K562 (cell line): ENCODE data around the gene FCHSD1. TPM values are rescaled to one million over a fixed set of nuclear protein-coding genes. Genes with fewer than 3 reads are reported as not detected.

Source experiments
- CBX8 ChIP-seq: fragments of 200-600 bp; sonication (generic); IDR thresholded peaks from 2 replicates; pipeline ENCODE4 v1.6.1; 2012; ENCODE audit warnings: borderline replicate concordance, mixed run types, low read depth, mild to moderate bottlenecking, moderate library complexity, mixed read lengths, low read length, control low read depth, inconsistent platforms; ENCODE audit not compliant: poor library complexity, severe bottlenecking; ENCODE audit errors: extremely low read depth
- ETV5 ChIP-seq: sonication (generic); formaldehyde crosslinking; IDR thresholded peaks from 2 replicates; pipeline ENCODE4 v1.4.0; 2020; ENCODE audit warnings: low read depth, mild to moderate bottlenecking, missing genetic modification reagents
- FOXA3 ChIP-seq, 2 experiments: fragments of 450-650 bp in 1 of 2; sonication (generic) in 1 of 2; formaldehyde crosslinking; IDR thresholded peaks in 1 of 2; conservative IDR thresholded peaks in 1 of 2; 2 replicates each; pipeline versions ENCODE4 v1.4.0 to v1.8.0; 2020 to 2022; ENCODE audit warnings: mild to moderate bottlenecking in 2 of 2, missing genetic modification reagents in 1 of 2
- HDAC2 ChIP-seq: fragments of 450-650 bp; IDR thresholded peaks from 2 replicates; pipeline ENCODE4 v1.6.1; 2016; ENCODE audit warnings: mild to moderate bottlenecking
- RBBP5 ChIP-seq: fragments of 200-600 bp; sonication (generic); IDR thresholded peaks from 2 replicates; pipeline ENCODE4 v1.6.1; 2012; ENCODE audit warnings: borderline replicate concordance, mild to moderate bottlenecking, low read length, control low read depth, inconsistent platforms; ENCODE audit not compliant: insufficient read depth, poor library complexity, severe bottlenecking
- RBM22 ChIP-seq: fragments of 200-400 bp; formaldehyde crosslinking; IDR thresholded peaks from 2 replicates; pipeline ENCODE4 v1.6.1; 2018; ENCODE audit warnings: low read length, low read depth; ENCODE audit not compliant: poor library complexity, severe bottlenecking
- RUNX1 ChIP-seq: sonication (generic); IDR thresholded peaks from 2 replicates; pipeline ENCODE4 v1.6.1; 2016; ENCODE audit warnings: antibody characterized with exemption, low read depth
- ZNF589 ChIP-seq: fragments of 200-800 bp; sonication (Bioruptor generic); IDR thresholded peaks from 2 replicates; pipeline ENCODE4 v1.6.1; 2016; ENCODE audit warnings: low read depth, missing genetic modification characterization, missing compliant biosample characterization
- polyA plus RNA-seq, 8 experiments: library from polyadenylated mRNA; depleted of rRNA in 4 of 8; stranded (reverse) in 5 of 8; unstranded in 3 of 8; fragments of >200 nt; fragmentation: Nextera tagmentation in 2 of 8; fragmentation: Illumina TruSeq in 1 of 8; extraction: Ambion mirVana in 2 of 8; extraction: Trizol in 1 of 8; gene quantifications; 2 replicates each; pipeline versions ENCODE4 v1.2.1 to v1.2.3, GENCODE V29; 2011 to 2014; ENCODE audit warnings: inconsistent platforms in 1 of 8, missing spikeins in 1 of 8
- total RNA-seq, 7 experiments: library from RNA; depleted of rRNA in 6 of 7; stranded (reverse); fragments of >200 nt in 6 of 7; fragmentation: Illumina TruSeq in 2 of 7; extraction: Trizol in 2 of 7; gene quantifications; 2 replicates each; pipeline versions ENCODE4 v1.2.1 to v1.2.3, GENCODE V29; 2011 to 2021; ENCODE audit warnings: low replicate concordance in 1 of 7
- TF ChIP-seq, protein P1 (sequence below), 2 experiments: fragments of 450-650 bp; conservative IDR thresholded peaks; 2 replicates each; pipeline ENCODE4 v1.6.1; 2017; ENCODE audit warnings: mild to moderate bottlenecking in 2 of 2, moderate library complexity in 2 of 2
- TF ChIP-seq, protein P2 (sequence below), 3 experiments: fragments of 200-800 bp in 1 of 3; fragments of 250-450 bp in 1 of 3; fragments of 450-650 bp in 1 of 3; sonication (Bioruptor Pico) in 1 of 3; sonication (Bioruptor generic) in 1 of 3; formaldehyde crosslinking in 1 of 3; IDR thresholded peaks; 2 replicates each; pipeline versions ENCODE4 v1.6.1 to v1.8.0; 2016 to 2022; ENCODE audit warnings: mild to moderate bottlenecking in 2 of 3, missing genetic modification characterization in 2 of 3, missing compliant biosample characterization in 1 of 3, moderate library complexity in 1 of 3
- TF ChIP-seq, protein P3 (sequence below): sonication (generic); formaldehyde crosslinking; IDR thresholded peaks from 2 replicates; pipeline ENCODE4 v1.4.0; 2020; ENCODE audit warnings: mild to moderate bottlenecking, missing genetic modification reagents
- TF ChIP-seq, protein P4 (sequence below): fragments of 450-650 bp; IDR thresholded peaks from 2 replicates; pipeline ENCODE4 v1.6.1; 2014; ENCODE audit warnings: low read depth, mild to moderate bottlenecking, moderate library complexity, borderline replicate concordance
- TF ChIP-seq, protein P5 (sequence below): fragments of 450-650 bp; formaldehyde crosslinking; IDR thresholded peaks from 2 replicates; pipeline ENCODE4 v1.4.0; 2022; ENCODE audit warnings: mild to moderate bottlenecking, moderate library complexity
- TF ChIP-seq, protein P6 (sequence below): fragments of 450-650 bp; conservative IDR thresholded peaks from 2 replicates; pipeline ENCODE4 v1.6.1; 2016; ENCODE audit warnings: missing genetic modification characterization, low read depth, mild to moderate bottlenecking, control low read depth, missing compliant biosample characterization

Gene FCHSD1
- total and polyA plus RNA-seq, 9 of the 15 experiments (the other 6 are each of a cell fraction or from before 2014, with no cell fraction given), result 0.35 to 37.5 (median 13.6) TPM

DNA sequence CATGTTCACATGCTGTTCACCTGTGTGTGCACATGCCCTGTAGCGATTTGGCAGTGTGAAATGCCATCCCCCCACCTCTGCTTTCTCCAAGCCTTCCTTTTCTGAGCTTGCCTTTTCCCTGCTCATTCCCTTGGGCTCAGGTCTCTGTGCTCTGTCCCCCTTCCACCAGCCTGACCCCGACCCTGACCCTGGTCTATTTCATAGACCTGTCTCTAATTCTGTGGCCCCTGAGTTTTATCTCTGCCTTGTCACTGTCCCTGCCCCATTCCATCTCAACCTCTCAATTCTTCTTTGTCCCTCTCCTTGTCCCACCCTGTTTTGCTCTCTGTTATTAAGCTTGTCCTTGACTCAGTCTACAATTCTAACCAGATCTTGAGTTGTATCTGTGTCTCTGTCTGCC lies 30.1 kb upstream of the FCHSD1 start (continued):
- peak; percentile 34; the same call in 1 of the 2 replicates for TF ChIP-seq ETV5 (CRISPR knock-in tag)
- TF ChIP-seq RBBP5, result no peak
- TF ChIP-seq, protein P1, sequence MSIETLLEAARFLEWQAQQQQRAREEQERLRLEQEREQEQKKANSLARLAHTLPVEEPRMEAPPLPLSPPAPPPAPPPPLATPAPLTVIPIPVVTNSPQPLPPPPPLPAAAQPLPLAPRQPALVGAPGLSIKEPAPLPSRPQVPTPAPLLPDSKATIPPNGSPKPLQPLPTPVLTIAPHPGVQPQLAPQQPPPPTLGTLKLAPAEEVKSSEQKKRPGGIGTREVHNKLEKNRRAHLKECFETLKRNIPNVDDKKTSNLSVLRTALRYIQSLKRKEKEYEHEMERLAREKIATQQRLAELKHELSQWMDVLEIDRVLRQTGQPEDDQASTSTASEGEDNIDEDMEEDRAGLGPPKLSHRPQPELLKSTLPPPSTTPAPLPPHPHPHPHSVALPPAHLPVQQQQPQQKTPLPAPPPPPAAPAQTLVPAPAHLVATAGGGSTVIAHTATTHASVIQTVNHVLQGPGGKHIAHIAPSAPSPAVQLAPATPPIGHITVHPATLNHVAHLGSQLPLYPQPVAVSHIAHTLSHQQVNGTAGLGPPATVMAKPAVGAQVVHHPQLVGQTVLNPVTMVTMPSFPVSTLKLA (conservative IDR thresholded peaks at IDR 0.05), result no peak
- TF ChIP-seq FOXA3 (CRISPR knock-in tag; conservative IDR thresholded peaks at IDR 0.05 in 1 of 2, IDR thresholded peaks at IDR 0.05 in 1 of 2), result 0 out of 4 replicates have a peak, but pooled peaks of 1 of the 2 experiments have one; percentile 19
- TF ChIP-seq ZNF589 (CRISPR knock-in tag), result peak; percentile 81
- no peak for TF ChIP-seq RBM22
- TF ChIP-seq HDAC2, result no peak
- TF ChIP-seq, protein P2, sequence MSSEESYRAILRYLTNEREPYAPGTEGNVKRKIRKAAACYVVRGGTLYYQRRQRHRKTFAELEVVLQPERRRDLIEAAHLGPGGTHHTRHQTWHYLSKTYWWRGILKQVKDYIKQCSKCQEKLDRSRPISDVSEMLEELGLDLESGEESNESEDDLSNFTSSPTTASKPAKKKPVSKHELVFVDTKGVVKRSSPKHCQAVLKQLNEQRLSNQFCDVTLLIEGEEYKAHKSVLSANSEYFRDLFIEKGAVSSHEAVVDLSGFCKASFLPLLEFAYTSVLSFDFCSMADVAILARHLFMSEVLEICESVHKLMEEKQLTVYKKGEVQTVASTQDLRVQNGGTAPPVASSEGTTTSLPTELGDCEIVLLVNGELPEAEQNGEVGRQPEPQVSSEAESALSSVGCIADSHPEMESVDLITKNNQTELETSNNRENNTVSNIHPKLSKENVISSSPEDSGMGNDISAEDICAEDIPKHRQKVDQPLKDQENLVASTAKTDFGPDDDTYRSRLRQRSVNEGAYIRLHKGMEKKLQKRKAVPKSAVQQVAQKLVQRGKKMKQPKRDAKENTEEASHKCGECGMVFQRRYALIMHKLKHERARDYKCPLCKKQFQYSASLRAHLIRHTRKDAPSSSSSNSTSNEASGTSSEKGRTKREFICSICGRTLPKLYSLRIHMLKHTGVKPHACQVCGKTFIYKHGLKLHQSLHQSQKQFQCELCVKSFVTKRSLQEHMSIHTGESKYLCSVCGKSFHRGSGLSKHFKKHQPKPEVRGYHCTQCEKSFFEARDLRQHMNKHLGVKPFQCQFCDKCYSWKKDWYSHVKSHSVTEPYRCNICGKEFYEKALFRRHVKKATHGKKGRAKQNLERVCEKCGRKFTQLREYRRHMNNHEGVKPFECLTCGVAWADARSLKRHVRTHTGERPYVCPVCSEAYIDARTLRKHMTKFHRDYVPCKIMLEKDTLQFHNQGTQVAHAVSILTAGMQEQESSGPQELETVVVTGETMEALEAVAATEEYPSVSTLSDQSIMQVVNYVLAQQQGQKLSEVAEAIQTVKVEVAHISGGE (CRISPR knock-in tag; IDR thresholded peaks at IDR 0.05), result peak in 1 of 3 experiments; percentile 18; a peak in 1 of 6 replicates
- no peak for TF ChIP-seq RUNX1
- TF ChIP-seq, protein P3, sequence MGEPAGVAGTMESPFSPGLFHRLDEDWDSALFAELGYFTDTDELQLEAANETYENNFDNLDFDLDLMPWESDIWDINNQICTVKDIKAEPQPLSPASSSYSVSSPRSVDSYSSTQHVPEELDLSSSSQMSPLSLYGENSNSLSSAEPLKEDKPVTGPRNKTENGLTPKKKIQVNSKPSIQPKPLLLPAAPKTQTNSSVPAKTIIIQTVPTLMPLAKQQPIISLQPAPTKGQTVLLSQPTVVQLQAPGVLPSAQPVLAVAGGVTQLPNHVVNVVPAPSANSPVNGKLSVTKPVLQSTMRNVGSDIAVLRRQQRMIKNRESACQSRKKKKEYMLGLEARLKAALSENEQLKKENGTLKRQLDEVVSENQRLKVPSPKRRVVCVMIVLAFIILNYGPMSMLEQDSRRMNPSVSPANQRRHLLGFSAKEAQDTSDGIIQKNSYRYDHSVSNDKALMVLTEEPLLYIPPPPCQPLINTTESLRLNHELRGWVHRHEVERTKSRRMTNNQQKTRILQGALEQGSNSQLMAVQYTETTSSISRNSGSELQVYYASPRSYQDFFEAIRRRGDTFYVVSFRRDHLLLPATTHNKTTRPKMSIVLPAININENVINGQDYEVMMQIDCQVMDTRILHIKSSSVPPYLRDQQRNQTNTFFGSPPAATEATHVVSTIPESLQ (CRISPR knock-in tag), result peak; percentile 72; the same call in 1 of the 2 replicates
- no peak for TF ChIP-seq CBX8
- TF ChIP-seq, protein P4, sequence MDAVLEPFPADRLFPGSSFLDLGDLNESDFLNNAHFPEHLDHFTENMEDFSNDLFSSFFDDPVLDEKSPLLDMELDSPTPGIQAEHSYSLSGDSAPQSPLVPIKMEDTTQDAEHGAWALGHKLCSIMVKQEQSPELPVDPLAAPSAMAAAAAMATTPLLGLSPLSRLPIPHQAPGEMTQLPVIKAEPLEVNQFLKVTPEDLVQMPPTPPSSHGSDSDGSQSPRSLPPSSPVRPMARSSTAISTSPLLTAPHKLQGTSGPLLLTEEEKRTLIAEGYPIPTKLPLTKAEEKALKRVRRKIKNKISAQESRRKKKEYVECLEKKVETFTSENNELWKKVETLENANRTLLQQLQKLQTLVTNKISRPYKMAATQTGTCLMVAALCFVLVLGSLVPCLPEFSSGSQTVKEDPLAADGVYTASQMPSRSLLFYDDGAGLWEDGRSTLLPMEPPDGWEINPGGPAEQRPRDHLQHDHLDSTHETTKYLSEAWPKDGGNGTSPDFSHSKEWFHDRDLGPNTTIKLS, result no peak
- TF ChIP-seq, protein P5, sequence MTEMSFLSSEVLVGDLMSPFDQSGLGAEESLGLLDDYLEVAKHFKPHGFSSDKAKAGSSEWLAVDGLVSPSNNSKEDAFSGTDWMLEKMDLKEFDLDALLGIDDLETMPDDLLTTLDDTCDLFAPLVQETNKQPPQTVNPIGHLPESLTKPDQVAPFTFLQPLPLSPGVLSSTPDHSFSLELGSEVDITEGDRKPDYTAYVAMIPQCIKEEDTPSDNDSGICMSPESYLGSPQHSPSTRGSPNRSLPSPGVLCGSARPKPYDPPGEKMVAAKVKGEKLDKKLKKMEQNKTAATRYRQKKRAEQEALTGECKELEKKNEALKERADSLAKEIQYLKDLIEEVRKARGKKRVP (CRISPR knock-in tag), result no peak
- TF ChIP-seq, protein P6, sequence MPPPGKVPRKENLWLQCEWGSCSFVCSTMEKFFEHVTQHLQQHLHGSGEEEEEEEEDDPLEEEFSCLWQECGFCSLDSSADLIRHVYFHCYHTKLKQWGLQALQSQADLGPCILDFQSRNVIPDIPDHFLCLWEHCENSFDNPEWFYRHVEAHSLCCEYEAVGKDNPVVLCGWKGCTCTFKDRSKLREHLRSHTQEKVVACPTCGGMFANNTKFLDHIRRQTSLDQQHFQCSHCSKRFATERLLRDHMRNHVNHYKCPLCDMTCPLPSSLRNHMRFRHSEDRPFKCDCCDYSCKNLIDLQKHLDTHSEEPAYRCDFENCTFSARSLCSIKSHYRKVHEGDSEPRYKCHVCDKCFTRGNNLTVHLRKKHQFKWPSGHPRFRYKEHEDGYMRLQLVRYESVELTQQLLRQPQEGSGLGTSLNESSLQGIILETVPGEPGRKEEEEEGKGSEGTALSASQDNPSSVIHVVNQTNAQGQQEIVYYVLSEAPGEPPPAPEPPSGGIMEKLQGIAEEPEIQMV (tag), result no peak
